ENCODE results near the gene GORAB.

The GORAB gene

DNA sequence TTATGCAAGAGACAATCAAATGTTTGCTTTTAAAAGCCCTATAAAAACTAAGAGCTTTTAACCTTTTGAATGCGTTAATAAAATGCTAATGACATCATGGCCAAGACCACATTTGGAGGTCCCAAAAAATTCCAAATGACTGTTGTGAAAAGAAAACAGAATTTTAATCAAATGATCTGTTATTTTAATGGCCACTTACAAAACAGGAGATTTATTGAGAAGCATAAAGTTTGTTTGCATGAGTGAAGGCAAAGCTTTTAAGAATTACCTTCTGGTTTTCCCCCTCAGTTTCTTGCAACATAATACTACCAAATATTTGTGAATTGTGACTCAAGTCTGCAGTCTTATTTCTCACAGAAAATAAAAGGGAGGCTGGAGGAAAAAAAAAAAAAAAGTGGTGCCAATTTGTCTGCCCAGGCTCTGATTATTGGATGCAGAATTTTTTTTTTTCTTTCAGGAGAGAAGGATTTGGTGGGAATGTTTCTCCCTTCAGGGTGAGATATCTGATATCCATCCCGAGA is 60.7 kb downstream of the GORAB start:
- DNase-seq (ENCODE audit: low spot score): no peak

DNA sequence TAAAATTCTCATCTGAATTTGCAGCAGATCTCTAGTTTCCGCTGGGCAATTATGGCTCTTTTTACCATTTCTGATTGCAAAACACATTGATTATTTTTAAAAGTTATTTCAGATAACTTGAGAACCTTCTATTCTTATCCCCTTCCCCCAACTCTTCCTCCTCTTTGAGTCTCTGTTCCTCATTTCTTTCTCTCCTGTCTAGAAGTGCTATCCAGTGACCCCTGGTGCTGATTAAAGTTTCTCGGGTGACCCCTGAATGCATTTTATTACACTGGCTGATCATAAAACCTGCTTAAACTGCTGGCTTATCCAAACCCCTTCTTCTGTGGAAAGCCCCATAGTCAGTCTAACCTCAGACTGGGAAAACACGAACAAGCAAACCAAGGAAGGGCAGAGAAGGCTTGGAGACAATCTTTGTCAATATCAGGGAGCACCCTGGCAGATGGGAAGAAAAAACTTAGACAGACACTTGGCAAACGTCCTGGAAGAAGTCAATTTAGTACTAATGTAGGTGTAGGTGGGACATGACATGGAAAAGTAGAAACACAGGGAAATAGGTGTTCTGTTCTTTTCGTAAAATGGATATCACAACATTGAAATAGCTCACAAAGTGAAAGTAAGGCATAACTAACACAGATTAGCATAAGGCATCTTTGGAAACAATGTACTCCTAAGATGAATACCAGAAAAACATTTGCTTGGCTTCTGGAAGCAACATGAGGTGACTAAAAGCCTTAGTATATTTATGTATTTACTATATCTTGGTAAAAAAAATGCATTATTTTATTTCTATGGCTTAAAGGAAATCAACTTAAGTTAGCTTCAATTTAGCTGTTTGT is 61.4 kb downstream of the GORAB start:
- no peak for DNase-seq (ENCODE audit: low spot score)

DNA sequence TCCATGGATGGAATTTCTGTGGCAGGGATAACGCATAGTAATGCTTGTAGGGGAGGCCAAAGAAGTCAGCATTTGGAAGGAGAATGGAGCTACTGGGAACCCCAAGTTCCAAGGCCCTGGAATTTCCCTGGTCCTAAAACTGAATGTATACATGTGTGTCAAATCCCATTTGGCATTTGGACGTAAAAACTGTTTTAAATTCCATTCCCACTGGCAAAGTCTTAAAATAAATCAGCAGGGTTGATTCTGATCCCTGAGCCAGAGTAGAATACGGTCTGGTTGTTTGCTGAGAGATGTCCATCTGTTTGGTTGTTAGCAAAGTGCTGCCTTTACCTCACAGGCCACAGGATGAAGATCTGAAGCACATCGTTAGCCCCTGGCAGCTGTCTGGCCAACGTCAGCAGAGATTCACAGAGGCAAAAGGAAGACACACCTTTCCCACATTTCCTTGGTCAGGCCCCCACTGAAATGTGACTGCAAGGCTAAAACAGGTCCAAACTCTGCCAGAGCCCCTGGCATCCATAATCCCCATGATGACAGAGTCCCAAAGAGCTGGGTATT is 62.2 kb downstream of the GORAB start:
- DNase-seq (ENCODE audit: low spot score): no peak

DNA sequence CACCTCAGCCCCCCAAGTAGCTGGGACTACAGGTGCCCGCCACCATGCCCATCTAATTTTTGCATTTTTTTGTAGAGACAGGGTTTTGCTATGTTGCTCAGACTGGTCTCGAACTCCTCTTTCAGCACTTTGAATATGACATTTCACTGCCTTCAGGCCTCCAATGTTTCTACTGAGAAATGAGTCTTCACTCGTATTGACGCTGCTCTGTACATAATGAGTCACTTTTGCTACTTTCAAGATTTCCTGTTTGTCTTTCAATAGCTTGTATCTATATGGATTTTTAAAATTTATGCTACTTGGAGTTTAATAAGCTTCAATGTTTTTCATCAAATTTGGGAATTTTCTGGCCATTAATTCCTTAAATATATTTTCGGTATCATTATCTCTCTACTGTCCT is 64.7 kb downstream of the GORAB start:
- no peak for DNase-seq (ENCODE audit: low spot score)

DNA sequence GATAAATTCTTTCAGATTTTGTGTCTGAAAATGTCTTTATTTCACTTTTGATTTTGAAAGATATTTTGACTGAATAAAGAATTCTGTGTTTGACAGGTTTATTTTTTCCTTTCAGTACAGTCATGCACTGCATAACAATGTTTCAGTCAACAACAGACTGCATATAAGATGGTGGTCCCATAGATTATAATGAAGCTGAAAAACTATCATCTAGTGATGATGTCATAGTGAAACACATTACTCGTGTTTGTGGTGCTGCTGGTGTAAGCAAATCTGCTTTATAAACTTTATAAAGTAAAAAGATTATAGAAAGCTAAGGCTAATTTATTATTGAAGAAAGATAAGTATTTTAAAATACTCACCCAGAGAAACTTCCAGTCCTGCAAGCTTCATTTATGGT is 66.7 kb downstream of the GORAB start:
- no peak for DNase-seq (ENCODE audit: low spot score)

- DNase-seq (ENCODE audit: low spot score): no peak
These were observed 67.1 kb downstream of the GORAB start for GRCh38 chr1:170599033-170599432.

DNA sequence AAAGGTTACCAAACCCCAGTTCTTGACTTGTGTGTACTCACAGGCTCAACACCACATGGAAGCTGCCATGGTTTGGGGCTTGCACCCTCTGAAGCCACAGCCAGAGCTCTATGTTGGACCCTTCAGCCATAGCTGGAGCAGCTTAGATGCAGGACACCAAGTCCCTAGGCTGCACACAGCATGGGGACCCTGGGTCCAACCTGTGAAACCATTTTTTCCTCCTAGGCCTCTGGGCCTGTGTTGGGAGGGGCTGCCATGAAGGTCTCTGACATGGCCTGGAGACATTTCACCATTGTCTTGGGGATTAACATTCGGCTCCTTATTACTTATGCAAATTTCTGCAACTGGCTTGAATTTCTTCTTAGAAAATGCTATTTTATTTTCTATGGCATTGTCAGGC is 69.9 kb downstream of the GORAB start:
- no peak for DNase-seq (ENCODE audit: low spot score)

All from hematopoietic multipotent progenitor cell treated with erythropoietin and hydrocortisone succinate and interleukin-3 and kit ligand, for 17 days (in vitro differentiated cells).